ENCODE results near the gene KIF3B.
"Not testable (repeated sequence)": the region's sequence is repeated elsewhere in the genome, so short reads cannot be mapped to it uniquely, and the experiment has no call there.

KIF3B gene

GRCh38 chr20:32236048-32236533, 41.4 kb upstream of the KIF3B start:
- Histone ChIP-seq H3K36me3 (ENCODE audit: insufficient read depth, low read depth, low read length) (peaks cover 53% of the 10 kb centered on the region), H3K4me1 (ENCODE audit: insufficient read depth, low read length) (peaks cover 9% of the 10 kb centered on the region; the same call in 1 of the 2 replicates), H3K27ac (ENCODE audit: low read length) (no peak overlapping the region), H3K27me3 (ENCODE audit: insufficient read depth, low read length) (no peaks in the 10 kb centered on the region), H3K9me3 (ENCODE audit: insufficient read depth, low read depth, low read length) (no peaks in the 10 kb centered on the region), H3K9ac (ENCODE audit: low read depth, low read length) (no peak overlapping the region), H3K4me3 (ENCODE audit: low read length) (no peak overlapping the region)

GRCh38 chr20:32236819-32237218, 40.6 kb upstream of the KIF3B start:
- Histone ChIP-seq H3K4me3 (ENCODE audit: low read length) (no peak overlapping the region), H3K27ac (ENCODE audit: low read length) (no peak overlapping the region), H3K27me3 (ENCODE audit: insufficient read depth, low read length) (no peaks in the 10 kb centered on the region), H3K36me3 (ENCODE audit: insufficient read depth, low read depth, low read length) (peaks cover 46% of the 10 kb centered on the region), H3K9me3 (ENCODE audit: insufficient read depth, low read depth, low read length) (no peaks in the 10 kb centered on the region), H3K4me1 (ENCODE audit: insufficient read depth, low read length) (peaks cover 9% of the 10 kb centered on the region; the same call in 1 of the 2 replicates), H3K9ac (ENCODE audit: low read depth, low read length) (no peak overlapping the region)

GRCh38 chr20:32237419-32237818, 40.0 kb upstream of the KIF3B start:
- Histone ChIP-seq H3K27me3 (ENCODE audit: insufficient read depth, low read length) (no peaks in the 10 kb centered on the region), H3K9ac (ENCODE audit: low read depth, low read length) (no peak overlapping the region), H3K9me3 (ENCODE audit: insufficient read depth, low read depth, low read length) (no peaks in the 10 kb centered on the region), H3K4me1 (ENCODE audit: insufficient read depth, low read length) (peaks cover 9% of the 10 kb centered on the region; the same call in 1 of the 2 replicates), H3K4me3 (ENCODE audit: low read length) (no peak overlapping the region), H3K36me3 (ENCODE audit: insufficient read depth, low read depth, low read length) (peaks cover 40% of the 10 kb centered on the region), H3K27ac (ENCODE audit: low read length) (no peak overlapping the region)

DNA sequence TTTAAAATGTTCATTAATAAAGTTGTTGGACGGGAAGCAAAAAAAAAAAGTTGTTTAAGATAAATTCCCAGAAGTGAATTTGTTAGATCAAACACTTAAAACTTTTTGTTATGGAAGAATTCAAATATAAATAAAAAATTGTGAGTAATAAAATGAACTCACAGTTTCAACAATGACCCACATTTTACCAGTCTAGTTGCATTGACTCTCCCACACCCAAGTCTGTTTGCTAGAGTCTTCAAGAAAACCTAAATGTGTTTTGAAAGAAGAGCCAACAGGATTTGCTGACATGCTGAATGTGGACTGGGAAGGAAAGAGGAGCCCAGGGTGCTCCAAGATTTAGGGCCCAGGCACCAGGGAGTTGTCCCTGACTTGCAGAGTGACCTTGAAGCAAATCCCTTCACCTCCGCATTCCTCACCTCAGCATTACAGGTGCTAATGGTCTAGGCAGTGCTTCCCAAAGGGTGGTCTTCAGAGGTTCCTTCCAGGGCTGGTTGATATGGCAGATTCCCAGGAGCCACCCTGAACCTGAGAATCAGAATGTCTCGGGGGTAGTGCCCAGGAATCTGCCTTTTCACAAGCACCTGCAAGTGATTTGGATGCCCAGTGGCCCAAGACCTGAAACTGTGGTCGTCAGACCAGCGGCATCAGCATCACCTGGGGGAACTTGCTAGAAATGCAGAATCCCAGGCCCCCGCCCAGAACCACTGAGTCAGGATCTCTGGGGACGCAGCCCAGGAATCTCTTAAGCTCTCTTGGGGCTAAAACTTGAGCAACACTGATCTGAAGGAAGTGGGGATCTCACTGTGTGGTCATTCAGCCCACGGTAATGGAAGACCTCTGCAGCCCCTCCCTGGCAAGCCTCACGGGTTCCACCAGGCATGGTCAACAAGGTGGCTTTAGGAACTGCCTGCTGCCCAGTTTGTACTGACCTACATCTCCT, 38.7 kb upstream of the KIF3B start:
- no peak overlapping the region for H3K9ac ChIP-seq (ENCODE audit: low read depth, low read length)
- H3K4me1 ChIP-seq (ENCODE audit: insufficient read depth, low read length): peaks cover 9% of the 10 kb centered on the region; the same call in 1 of the 2 replicates
- no peak overlapping the region for H3K27ac ChIP-seq (ENCODE audit: low read length)
- H3K9me3 ChIP-seq (ENCODE audit: insufficient read depth, low read depth, low read length): no peaks in the 10 kb centered on the region
- no peak overlapping the region for H3K4me3 ChIP-seq (ENCODE audit: low read length)
- peaks cover 27% of the 10 kb centered on the region for H3K36me3 ChIP-seq (ENCODE audit: insufficient read depth, low read depth, low read length)
- H3K27me3 ChIP-seq (ENCODE audit: insufficient read depth, low read length): no peaks in the 10 kb centered on the region

GRCh38 chr20:32240205-32240604, 37.2 kb upstream of the KIF3B start:
- H3K27ac ChIP-seq (ENCODE audit: low read length): no peak overlapping the region
- H3K4me1 ChIP-seq (ENCODE audit: insufficient read depth, low read length): peaks cover 9% of the 10 kb centered on the region; the same call in 1 of the 2 replicates
- H3K4me3 ChIP-seq (ENCODE audit: low read length): no peak overlapping the region
- peaks cover 12% of the 10 kb centered on the region for H3K36me3 ChIP-seq (ENCODE audit: insufficient read depth, low read depth, low read length)
- H3K27me3 ChIP-seq (ENCODE audit: insufficient read depth, low read length): no peaks in the 10 kb centered on the region
- H3K9ac ChIP-seq (ENCODE audit: low read depth, low read length): no peak overlapping the region
- H3K9me3 ChIP-seq (ENCODE audit: insufficient read depth, low read depth, low read length): no peaks in the 10 kb centered on the region

DNA sequence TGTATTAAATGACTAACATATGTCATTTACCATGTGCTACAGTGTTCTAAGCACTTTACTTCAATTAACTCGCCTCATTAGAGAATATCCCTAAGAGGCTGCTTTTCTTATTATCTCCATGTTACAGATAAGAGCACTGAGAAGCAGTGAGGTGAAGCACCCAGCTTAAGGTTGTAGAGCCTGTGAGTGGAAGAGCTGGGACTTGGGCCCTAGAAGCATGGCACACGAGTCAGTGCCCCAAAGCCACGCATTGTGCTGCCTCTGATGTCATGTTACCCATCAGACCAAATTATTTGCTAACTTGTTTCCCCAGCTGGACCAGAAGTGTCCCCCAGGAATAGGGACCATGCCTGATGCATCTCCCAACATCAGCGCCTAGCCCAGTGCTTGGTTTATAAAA, 35.6 kb upstream of the KIF3B start:
- Histone ChIP-seq H3K9ac (ENCODE audit: low read depth, low read length) (no peak overlapping the region), H3K27me3 (ENCODE audit: insufficient read depth, low read length) (no peaks in the 10 kb centered on the region), H3K9me3 (ENCODE audit: insufficient read depth, low read depth, low read length) (no peaks in the 10 kb centered on the region), H3K4me1 (ENCODE audit: insufficient read depth, low read length) (peaks cover 9% of the 10 kb centered on the region; the same call in 1 of the 2 replicates), H3K27ac (ENCODE audit: low read length) (no peak overlapping the region), H3K4me3 (ENCODE audit: low read length) (no peak overlapping the region), H3K36me3 (ENCODE audit: insufficient read depth, low read depth, low read length) (peaks cover 4% of the 10 kb centered on the region)

DNA sequence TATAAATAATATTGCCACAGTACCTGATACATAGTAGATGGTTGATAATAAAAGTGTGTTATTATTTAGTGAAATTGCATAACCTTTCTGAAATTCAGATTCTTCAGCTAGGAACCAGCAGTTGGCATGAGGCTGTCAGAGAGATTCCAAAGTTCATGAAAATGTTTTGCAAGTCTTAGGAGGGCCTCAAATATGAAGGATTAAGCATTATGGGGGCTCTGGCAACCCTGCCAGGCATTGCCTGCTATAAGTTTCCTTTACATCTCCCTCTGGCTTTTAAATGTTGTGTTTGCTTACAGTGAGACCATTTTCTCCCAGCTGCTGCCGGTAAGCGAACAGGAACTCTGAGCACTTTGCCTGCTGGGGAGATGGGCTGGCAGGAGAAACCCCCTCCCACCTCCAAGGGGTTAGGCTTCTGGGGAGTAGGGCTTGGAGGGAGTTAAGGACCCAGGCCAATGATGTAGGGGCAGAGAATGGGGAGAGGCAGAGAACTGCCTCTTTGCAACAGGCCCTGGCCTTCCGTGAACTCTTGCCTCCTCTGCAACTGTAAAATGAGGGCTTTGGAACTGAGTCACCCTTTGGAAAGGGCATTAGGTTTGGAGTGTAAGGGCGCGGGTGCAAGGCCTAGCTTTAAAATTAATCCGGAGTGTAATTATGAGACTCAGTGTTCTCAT, 33.2 kb upstream of the KIF3B start:
- no peak overlapping the region for H3K27ac ChIP-seq (ENCODE audit: low read length)
- H3K4me3 ChIP-seq (ENCODE audit: low read length): no peak overlapping the region
- H3K9ac ChIP-seq (ENCODE audit: low read depth, low read length): no peak overlapping the region
- no peaks in the 10 kb centered on the region for H3K36me3 ChIP-seq (ENCODE audit: insufficient read depth, low read depth, low read length)
- no peaks in the 10 kb centered on the region for H3K9me3 ChIP-seq (ENCODE audit: insufficient read depth, low read depth, low read length)
- no peaks in the 10 kb centered on the region for H3K27me3 ChIP-seq (ENCODE audit: insufficient read depth, low read length)
- H3K4me1 ChIP-seq (ENCODE audit: insufficient read depth, low read length): peaks cover 9% of the 10 kb centered on the region; the same call in 1 of the 2 replicates

DNA sequence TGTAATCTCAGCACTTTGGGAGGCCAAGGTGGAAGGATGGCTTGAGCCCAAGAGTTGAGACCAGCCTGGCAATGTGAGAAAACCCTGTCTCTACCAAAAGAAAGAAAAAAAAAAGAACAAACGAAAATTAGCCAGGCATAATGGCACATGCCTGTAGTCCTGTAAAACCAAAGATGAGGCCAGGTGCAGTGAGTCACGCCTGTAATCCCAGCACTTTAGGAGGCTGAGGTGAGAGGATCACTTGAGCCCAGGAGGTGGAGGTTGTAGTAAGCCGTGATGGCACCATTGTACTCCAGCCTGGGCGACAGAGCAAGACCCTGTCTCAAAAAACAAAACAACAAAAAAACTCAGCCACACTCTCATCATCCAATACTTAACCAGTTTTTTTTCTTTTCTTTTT, 32.5 kb upstream of the KIF3B start:
- no peaks in the 10 kb centered on the region for H3K9me3 ChIP-seq (ENCODE audit: insufficient read depth, low read depth, low read length)
- no peak overlapping the region for H3K9ac ChIP-seq (ENCODE audit: low read depth, low read length)
- no peaks in the 10 kb centered on the region for H3K36me3 ChIP-seq (ENCODE audit: insufficient read depth, low read depth, low read length)
- H3K27ac ChIP-seq (ENCODE audit: low read length): no peak overlapping the region
- H3K4me1 ChIP-seq (ENCODE audit: insufficient read depth, low read length): peaks cover 6% of the 10 kb centered on the region; the same call in 1 of the 2 replicates
- H3K4me3 ChIP-seq (ENCODE audit: low read length): no peak overlapping the region
- no peaks in the 10 kb centered on the region for H3K27me3 ChIP-seq (ENCODE audit: insufficient read depth, low read length)

DNA sequence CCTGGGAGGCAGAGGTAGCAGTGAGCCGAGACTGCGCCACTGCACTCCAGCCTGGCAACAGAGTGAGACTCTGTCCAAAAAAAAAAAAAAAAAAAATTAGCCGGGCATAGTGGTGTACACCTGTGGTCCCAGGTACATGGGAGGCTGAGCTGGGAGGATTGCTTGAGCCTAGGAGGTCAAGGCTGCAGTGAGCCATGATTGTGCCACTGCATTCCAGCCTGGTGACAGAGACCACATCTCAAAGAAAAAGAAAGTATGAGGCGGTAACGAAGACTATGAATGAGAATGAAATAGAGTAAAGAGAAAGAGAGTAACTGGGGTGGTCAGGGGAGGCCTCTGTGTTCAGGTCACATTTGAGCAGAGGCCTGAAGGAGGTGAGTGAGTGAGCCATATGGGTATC, 31.2 kb upstream of the KIF3B start:
- not testable (repeated sequence) for H3K4me3 ChIP-seq (ENCODE audit: low read length); H3K9me3 ChIP-seq (ENCODE audit: insufficient read depth, low read depth, low read length); H3K27me3 ChIP-seq (ENCODE audit: insufficient read depth, low read length); H3K4me1 ChIP-seq (ENCODE audit: insufficient read depth, low read length); H3K36me3 ChIP-seq (ENCODE audit: insufficient read depth, low read depth, low read length); H3K27ac ChIP-seq (ENCODE audit: low read length); H3K9ac ChIP-seq (ENCODE audit: low read depth, low read length)

DNA sequence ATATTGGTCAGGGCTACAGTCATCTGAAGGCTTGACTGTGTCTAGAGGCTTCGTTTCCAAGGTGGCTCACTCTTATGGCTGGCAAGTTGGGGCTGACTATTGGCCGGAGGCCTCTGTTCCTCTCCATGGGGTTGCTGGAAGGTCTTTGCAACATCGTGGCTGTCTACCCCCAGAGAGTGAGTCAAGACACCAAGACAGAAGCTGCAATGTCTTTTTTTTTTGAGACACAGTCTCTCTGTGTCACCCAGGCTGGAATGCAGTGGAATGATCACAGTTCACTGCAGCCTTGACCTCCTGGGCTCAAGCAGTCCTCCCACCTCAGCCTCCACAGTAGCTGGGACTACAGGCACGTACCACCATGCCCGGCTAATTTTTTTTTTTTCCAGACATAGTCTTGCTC, 29.4 kb upstream of the KIF3B start:
- no peaks in the 10 kb centered on the region for H3K36me3 ChIP-seq (ENCODE audit: insufficient read depth, low read depth, low read length)
- no peaks in the 10 kb centered on the region for H3K4me1 ChIP-seq (ENCODE audit: insufficient read depth, low read length)
- no peak overlapping the region for H3K27ac ChIP-seq (ENCODE audit: low read length)
- H3K4me3 ChIP-seq (ENCODE audit: low read length): no peak overlapping the region
- no peaks in the 10 kb centered on the region for H3K27me3 ChIP-seq (ENCODE audit: insufficient read depth, low read length)
- no peaks in the 10 kb centered on the region for H3K9me3 ChIP-seq (ENCODE audit: insufficient read depth, low read depth, low read length)
- no peak overlapping the region for H3K9ac ChIP-seq (ENCODE audit: low read depth, low read length)

DNA sequence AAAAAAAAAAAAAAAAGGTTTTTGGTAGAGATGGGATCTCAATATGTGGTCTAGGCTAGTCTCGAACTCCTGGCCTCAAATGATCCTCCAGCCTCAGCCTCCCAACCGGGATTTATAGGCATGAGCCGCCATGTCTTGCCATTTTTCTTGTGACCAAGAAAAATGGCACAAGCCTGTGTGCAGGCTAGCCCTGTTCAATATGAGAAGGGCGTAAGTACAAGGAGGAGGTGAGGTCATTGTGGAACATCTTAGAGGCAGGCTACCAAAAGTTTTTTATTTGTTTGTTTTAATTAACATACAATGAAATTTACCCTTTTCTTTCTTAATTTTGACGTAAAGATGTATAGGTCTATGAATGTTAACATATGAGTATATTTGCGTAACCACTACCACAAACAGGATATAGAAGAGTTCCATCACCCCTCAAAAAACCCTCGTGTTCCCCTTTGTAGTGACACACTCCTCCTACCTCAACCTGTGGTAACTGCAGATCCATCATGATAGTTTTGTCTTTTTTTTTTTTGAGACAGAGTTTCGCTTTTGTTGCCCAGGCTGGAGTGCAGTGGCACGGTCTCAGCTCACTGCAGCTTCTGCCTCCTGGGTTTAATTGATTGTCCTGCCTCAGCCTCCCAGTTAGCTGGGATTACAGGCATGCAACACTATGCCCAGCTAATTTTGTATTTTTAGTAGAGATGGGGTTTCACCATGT, 28.3 kb upstream of the KIF3B start:
- no peak overlapping the region for H3K4me3 ChIP-seq (ENCODE audit: low read length)
- H3K9me3 ChIP-seq (ENCODE audit: insufficient read depth, low read depth, low read length): no peaks in the 10 kb centered on the region
- no peaks in the 10 kb centered on the region for H3K36me3 ChIP-seq (ENCODE audit: insufficient read depth, low read depth, low read length)
- H3K27me3 ChIP-seq (ENCODE audit: insufficient read depth, low read length): no peaks in the 10 kb centered on the region
- no peaks in the 10 kb centered on the region for H3K4me1 ChIP-seq (ENCODE audit: insufficient read depth, low read length)
- H3K9ac ChIP-seq (ENCODE audit: low read depth, low read length): no peak overlapping the region
- H3K27ac ChIP-seq (ENCODE audit: low read length): no peak overlapping the region

Measured in iPS-20b (cell line).